CD4-positive, alpha-beta T cell treated with Interleukin-6 for 4 hours (primary cell): ENCODE measurements around the gene CIITA.
"Not testable (repeated sequence)": the region's sequence is repeated elsewhere in the genome, so short reads cannot be mapped to it uniquely, and the experiment has no call there.

Experiments used
- DNase-seq: peaks from one replicate; pipeline ENCODE4 v3.0.0-alpha.2; 2020; ENCODE audit warnings: mixed read lengths

CIITA gene

GRCh38 chr16:10876799-10877341 lies at the start of gene CIITA:
Gene CIITA, plus strand, starts transcription at chr16:10877202. Its CDS starts 129 bp downstream, at chr16:10877331.
- peak; percentile 51 for DNase-seq

DNA sequence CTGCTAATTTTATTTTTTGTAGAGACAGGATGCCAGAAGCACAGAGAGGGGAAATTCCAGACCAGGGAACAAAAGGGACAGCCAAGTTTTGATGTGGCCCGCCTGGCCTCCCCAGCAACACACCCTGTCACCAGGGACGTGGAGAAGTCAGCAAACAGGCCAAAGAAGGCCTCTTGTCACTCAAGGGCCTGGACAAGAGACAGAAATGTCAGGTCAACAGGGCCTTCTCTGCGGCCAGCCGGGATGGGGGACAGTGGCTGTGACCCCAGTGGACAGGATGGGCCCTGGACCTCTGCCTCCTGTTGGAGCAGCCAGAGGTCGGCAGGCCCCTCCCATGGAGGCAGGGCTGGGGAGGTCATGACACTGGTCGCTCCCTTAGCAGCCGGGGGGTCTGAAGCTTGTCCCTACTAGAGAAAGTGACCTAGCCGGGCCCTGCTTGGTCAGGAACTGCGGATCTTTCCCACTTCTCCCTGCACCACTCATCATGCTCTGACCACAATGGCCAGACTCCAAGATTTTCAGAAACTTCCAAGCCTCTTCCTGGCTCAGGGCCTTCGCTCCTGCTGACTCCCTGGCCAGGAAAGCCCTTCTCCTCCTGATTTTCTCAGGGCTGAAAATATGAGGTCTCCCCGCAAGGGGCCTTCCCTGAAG lies 49.2 kb upstream of the CIITA start:
- DNase-seq = no peak

DNA sequence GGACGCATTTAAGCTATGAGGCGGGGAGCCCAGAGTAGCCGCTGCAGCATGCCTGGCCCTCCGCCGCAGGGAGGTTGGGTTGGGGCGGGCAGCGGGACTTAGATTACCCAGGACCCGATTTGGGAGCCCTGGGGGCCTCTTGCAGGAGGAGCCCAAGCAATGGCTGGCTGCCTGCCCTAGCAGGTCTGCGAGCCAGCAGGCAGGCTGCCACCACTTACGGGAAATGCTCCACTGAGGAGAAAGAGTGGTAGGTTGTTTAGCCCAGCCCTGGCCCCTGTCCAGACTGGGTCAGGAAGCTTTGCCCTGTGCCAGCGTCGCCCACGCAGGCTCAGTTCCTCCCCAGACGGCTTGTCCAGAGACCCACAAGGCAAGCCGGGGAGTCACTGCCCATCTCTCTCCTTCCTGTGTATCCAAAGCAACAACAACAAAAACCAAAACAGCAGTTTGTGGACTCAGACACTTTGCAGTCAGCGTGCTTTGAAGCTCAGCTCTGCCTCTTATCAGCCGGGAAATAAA lies 48.1 kb upstream of the CIITA start:
- no peak for DNase-seq

DNA sequence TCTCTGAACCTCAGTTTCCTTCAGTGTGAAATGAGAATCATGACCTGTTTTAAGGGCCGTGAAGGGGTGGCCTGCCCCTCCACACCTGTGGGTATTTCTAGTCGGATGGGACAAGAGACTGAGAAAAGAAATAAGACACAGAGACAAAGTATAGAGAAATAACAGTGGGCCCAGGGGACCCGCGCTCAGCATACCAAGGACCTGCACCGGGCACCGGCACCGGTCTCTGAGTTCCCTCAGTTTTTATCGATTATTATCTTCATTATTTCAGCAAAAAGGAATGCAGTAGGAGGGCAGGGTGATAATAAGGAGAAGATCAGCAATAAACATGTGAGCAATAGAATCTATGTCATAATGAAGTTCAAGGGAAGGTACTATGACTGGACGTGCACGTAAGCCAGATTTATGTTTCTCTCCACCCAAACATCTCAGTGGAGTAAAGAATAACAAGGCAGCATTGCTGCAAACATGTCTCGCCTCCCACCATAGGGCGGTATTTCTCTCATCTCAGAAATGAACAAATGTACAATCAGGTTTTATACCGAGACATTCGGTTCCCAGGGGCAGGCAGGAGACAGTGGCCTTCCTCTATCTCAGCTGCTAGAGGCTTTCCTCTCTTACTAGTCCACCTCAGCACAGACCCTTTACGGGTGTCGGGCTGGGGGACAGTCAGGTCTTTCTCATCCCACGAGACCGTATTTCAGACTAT lies 47.5 kb upstream of the CIITA start:
- not testable (repeated sequence) for DNase-seq

DNA sequence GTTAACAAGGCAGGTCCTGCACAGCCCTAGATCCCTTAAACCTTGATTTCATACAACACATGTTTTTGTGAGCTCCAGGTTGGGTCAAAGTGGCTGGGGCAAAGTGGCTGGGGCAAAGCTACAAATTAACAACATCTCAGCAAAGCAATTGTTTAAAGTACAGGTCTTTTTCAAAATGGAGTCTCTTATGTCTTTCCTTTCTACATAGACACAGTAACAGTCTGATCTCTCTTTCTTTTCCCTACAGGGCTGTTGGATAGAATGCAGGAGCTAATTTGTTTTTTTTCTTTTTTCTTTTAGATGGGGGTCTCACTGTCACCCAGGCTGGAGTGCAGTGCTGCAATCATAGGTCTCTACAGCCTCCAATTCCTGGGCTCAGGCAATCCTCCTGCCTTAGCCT lies 46.8 kb upstream of the CIITA start:
- not testable (repeated sequence) for DNase-seq

GRCh38 chr16:10831894-10832886 lies 44.8 kb upstream of the CIITA start:
- no peak for DNase-seq

- no peak for DNase-seq
Measured at GRCh38 chr16:10833271-10833670, 43.7 kb upstream of the CIITA start.

- DNase-seq = no peak
Measured at GRCh38 chr16:10834130-10834529, 42.9 kb upstream of the CIITA start.

GRCh38 chr16:10834766-10835165 lies 42.2 kb upstream of the CIITA start:
- DNase-seq = no peak

DNA sequence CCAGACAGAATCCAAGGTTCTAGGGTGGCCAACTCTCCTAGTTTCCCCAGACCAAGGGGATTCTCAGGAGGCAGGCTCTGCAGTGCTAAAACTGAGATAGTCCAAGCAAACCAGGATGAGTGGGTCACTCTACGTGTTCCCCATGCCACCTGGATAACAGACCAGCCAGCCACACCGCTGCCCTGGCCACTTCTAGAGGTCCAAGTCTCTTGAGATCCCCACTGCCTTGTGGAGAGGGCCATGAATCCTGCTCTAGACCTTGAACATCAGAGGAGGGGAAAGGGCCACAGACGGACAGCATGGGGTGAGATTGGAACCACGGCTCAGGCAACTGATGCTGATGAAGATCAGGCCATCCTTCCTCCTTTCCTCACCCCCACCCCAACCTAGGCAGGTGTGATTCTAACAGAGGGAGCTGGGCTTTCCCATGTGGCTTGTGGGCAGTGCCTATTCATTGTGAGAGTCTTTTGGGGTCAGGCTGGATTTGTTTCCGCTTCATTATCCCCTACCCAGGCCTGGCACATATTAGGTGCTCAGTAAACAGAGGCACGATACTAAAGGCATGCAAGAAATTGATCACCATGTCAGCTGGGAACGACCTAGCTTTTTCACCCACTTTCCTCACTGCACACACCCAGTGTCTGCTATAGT lies 41.6 kb upstream of the CIITA start:
- DNase-seq = no peak

GRCh38 chr16:10836174-10836853 lies 40.7 kb upstream of the CIITA start:
- DNase-seq = no peak

DNA sequence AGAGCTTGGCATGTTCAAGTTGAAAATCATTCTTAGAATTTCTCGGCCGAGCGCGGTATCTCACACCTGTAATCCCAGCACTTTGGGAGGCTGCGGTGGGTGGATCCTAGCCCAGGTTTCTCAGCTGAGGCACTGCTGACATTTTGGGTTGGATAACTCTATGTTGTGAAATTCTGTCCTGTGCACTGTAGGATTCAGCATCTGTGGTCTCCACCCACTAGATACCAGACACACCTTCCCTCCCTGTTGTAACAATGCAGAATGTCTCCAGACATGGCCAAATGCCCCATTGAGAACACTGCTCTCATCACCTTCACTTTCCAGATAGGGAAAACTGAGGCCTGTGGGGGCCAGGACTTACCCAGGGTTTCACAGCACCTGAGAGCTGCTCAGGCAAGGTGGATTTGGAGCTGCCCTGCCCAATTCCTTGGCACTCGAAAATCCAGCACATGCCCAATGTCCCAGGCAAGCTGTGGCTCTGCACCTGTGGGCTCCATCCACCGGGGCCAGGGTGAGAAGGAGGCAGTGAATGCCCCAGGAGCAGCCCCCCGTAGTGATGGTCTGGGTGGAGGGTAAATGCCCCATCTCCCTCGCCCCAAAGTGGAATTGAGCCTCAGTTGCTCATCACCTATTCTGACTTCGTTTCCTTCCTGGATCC lies 38.3 kb upstream of the CIITA start:
- no peak for DNase-seq

- no peak for DNase-seq
Measured at GRCh38 chr16:10839279-10839666, 37.7 kb upstream of the CIITA start.

- no peak for DNase-seq
Measured at GRCh38 chr16:10840703-10841102, 36.3 kb upstream of the CIITA start.

- no peak for DNase-seq
Measured at GRCh38 chr16:10846213-10846998, 30.6 kb upstream of the CIITA start.

DNA sequence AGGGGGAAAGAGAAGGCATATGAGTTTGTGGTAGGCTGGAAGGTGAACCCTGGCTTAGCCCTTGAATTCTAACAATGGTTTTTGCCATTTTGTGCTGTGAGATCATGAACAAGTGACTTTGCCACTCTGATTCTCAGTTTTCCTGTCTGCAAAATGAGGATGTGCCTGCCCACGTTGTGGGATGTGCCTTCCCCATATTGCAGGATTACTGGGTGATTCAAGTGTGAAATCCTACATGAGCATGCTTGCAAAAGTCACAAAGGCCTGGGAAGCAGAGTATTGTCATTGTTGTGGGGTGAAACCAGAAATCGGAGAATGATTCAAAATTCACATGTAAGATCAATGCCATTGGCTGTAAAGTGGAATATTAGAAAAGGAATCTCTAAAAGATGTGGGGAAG lies 29.8 kb upstream of the CIITA start:
- no peak for DNase-seq

GRCh38 chr16:10849736-10850477 lies 27.1 kb upstream of the CIITA start:
- DNase-seq = no peak

GRCh38 chr16:10850478-10850850 lies 26.5 kb upstream of the CIITA start:
- DNase-seq = no peak

- no peak for DNase-seq
Measured at GRCh38 chr16:10851512-10851911, 25.5 kb upstream of the CIITA start.

DNA sequence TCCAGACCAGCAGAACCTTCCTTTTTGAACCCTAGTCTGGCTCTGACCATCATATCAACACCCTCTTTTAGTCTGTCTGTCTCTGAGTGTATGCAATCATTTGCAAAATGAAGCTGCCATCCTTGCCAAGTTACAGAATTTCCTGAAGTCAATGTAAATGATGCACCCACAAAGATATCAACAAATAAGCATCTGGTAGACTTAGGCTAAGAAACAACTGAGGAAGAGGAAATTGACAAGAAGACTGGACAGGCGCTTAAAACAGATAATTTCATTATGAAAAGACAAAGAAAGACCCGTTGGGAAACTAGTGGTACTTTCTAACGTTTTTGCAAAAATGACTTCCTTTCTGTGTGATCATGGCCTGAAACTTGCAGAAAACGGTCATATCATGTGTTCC lies 24.7 kb upstream of the CIITA start:
- no peak for DNase-seq
